ENCODE results near the gene STAC2.

- TF ChIP-seq CTCF (conservative IDR thresholded peaks at IDR 0.05; ENCODE audit: low read length) (no peak), EZH2phosphoT487 (IDR thresholded peaks at IDR 0.05; ENCODE audit: borderline replicate concordance, low read depth, low read length) (no peak)
Observed at GRCh38 chr17:39186481-39187002, 39.2 kb downstream of the STAC2 start.

Measured in OCI-LY7 (cell line).